UCSD-AML1 (cell line): ENCODE data around the gene PLXNA4.

Source experiments
- DNase-seq: peaks from one replicate; lab custom pipeline; 2025; ENCODE audit not compliant: unreplicated experiment; lab: John Stamatoyannopoulos, UW

Gene PLXNA4

GRCh38 chr7:132160611-132161532, 415.4 kb downstream of the PLXNA4 start:
- DNase-seq: no peak

GRCh38 chr7:132158841-132159240, 417.4 kb downstream of the PLXNA4 start:
- DNase-seq: no peak

GRCh38 chr7:132158166-132158565, 418.1 kb downstream of the PLXNA4 start:
- no peak for DNase-seq

GRCh38 chr7:132155715-132156114, 420.6 kb downstream of the PLXNA4 start:
- DNase-seq: no peak

- no peak for DNase-seq
These were observed 421.4 kb downstream of the PLXNA4 start for GRCh38 chr7:132154695-132155471.

GRCh38 chr7:132154248-132154647, 422.0 kb downstream of the PLXNA4 start:
- no peak for DNase-seq

- no peak for DNase-seq
These were observed 424.0 kb downstream of the PLXNA4 start for GRCh38 chr7:132152131-132152889.

GRCh38 chr7:132150711-132151110, 425.6 kb downstream of the PLXNA4 start:
- no peak for DNase-seq

- DNase-seq: no peak
These were observed 426.6 kb downstream of the PLXNA4 start for GRCh38 chr7:132149436-132150304.

- DNase-seq: no peak
These were observed 427.4 kb downstream of the PLXNA4 start for GRCh38 chr7:132148876-132149275.

GRCh38 chr7:132145466-132145865, 430.8 kb downstream of the PLXNA4 start:
- DNase-seq: no peak

- DNase-seq: no peak
These were observed 431.2 kb downstream of the PLXNA4 start for GRCh38 chr7:132145063-132145462.

- no peak for DNase-seq
These were observed 434.3 kb downstream of the PLXNA4 start for GRCh38 chr7:132142006-132142405.

- DNase-seq: no peak
These were observed 435.2 kb downstream of the PLXNA4 start for GRCh38 chr7:132141109-132141508.

GRCh38 chr7:132140341-132140740, 435.9 kb downstream of the PLXNA4 start:
- no peak for DNase-seq

GRCh38 chr7:132138817-132139216, 437.5 kb downstream of the PLXNA4 start:
- DNase-seq: no peak

- DNase-seq: no peak
These were observed 438.6 kb downstream of the PLXNA4 start for GRCh38 chr7:132137681-132138080.

- DNase-seq: no peak
These were observed 440.4 kb downstream of the PLXNA4 start for GRCh38 chr7:132135746-132136385.

GRCh38 chr7:132134814-132135445, 441.3 kb downstream of the PLXNA4 start:
- no peak for DNase-seq
